Stimulated activated naive CD4-positive, alpha-beta T cell (primary cell): ENCODE measurements around the gene NCR3LG1.

Experiments
- DNase-seq, 6 experiments: peaks; one replicate each; lab custom pipeline; 2025; lab: John Stamatoyannopoulos, UW

The NCR3LG1 gene

DNA sequence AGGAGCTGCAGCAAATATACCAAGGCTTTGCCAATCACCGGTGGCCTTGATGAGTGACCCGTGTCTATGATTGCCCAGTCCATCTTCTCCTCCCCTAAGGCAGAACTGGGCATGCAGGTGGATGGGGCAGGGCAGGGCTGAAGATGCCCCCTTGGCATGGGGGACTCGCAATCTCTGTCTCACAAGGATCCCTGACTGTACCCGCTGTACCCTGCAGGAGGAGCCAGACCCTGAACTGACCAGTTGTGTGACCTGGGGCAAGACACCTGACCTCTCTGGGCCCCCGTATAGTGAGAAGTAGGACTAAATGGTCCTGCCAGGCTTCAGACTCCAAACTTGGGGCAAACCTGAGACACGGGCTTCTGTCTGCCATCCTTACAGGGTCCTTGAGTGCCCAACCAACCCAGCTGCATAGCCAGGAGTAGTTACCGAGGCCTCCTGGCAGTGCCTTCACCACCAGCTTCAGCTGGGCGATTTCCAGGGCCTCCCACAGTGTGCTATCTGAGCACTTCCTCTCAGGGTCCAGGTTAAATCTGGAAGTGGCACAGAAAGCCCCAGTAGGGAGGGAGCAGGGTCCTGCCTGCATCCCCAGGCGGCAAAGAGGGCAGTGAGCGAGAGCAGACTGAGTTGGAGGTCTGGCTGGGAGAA is 43.3 kb downstream of the NCR3LG1 start:
- DNase-seq = no peak

GRCh38 chr11:17395554-17395961 is 44.0 kb downstream of the NCR3LG1 start:
- DNase-seq = no peak

DNA sequence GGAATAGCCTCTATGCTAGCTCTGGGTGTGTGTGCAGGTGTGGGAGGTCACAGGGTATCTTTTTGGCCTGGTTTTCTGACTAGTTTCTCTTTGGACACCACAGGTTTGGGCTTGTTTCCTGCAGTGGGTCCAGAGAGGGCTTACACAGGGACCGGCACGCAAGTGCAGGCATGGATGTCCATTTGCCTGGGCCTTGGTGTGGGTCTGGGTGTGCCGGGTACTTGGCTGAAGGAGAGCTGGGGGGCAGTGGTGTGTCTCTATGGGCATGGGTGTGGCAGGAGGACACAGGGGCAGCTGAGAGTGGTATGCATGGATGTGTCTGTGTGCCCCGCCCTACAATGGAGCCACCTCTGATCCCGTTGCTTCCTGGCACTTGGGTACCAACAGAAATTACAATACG is 44.4 kb downstream of the NCR3LG1 start:
- no peak for DNase-seq

DNA sequence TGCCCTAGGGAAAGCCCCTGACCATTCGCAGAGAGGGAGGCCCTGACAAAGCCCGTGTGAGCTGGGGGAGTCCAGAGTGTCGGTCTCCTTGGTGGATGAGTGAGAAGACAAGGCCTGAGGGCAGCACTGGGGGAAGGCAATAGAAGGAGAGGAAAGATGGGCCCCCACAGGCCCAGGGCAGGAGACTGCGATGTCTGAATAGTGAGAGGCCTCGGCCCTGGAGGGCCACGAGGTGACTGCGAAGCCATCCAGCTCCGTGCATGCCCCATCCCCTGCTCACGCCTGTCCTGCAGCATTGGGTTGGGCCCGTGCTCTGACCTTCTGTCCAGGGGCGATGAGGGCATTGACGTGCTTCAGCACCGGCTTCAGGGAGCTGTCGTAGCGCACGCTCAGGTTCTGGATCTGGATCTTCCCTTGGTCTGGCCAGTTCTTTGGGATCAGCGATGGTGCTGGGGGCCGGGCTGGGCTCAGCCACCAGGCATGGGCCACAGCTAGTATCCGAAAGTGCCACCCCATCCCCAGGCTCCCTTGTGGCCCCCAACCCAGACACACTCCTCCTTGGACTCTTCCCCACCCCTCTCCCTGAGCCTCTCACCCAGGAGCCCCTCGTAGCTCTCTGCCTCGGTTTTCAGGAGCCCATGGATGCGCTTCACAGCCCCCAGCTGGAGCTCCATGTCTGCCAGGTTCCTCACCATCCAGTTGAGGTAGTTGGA is 45.2 kb downstream of the NCR3LG1 start:
- no peak for DNase-seq

GRCh38 chr11:17397311-17398002 is 45.9 kb downstream of the NCR3LG1 start:
- no peak for DNase-seq

DNA sequence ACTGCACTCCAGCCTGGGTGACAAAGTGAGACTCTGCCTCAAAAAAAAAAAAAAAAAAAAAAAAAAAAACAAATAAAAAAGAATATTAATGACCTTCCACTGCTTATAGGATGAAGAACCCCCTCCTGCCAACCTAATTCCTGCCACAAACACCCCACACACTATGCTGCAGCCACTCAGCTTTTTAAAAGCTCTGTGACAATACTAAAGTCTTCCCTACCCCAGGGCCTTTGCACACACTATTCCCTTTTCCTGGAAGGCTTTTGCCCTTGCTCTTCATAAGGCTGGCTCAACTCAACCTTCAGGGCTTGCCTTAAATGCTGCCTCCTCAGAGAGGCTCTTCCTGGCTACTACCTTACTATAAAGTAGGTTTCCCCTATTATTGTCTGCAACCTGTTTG is 47.6 kb downstream of the NCR3LG1 start:
- DNase-seq = no peak

DNA sequence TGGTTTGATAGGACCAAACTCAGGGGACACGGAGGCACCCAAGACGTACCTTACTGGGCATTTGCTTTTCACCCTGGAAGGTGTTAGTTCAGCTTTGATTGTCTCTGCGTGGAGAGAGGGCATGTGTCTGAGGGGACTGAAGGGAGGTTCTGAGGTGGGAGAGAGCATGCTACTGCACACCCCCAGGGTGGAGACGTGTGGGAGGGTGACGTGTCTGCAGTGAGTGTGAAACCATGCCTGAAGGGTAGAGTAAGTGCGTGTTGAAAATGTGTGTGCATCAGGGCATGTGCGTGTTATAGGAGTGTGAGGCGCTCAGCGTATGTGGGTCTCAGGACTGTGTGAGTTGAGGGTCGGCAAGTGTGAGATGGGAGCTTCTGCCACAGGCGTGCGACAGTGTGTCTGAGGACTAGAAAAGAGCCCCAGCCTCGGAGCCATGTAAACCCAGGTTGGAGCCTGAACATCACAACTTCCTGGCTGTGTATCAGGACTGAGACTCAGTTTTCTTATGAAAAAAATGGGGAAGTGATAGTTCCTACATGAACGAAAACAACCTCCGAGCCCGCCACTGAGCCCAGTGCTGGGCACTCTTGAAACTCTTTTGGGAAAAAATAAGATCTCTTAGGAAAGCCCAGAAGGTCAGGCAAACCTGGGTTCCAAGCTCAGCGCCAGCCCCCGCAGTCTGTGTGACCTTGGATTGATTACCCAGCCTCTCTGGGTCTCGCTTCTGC is 48.6 kb downstream of the NCR3LG1 start:
- DNase-seq = no peak

GRCh38 chr11:17401316-17401715 is 49.7 kb downstream of the NCR3LG1 start:
- no peak for DNase-seq

- DNase-seq = no peak
Measured at GRCh38 chr11:17401841-17402240, 50.2 kb downstream of the NCR3LG1 start.

DNA sequence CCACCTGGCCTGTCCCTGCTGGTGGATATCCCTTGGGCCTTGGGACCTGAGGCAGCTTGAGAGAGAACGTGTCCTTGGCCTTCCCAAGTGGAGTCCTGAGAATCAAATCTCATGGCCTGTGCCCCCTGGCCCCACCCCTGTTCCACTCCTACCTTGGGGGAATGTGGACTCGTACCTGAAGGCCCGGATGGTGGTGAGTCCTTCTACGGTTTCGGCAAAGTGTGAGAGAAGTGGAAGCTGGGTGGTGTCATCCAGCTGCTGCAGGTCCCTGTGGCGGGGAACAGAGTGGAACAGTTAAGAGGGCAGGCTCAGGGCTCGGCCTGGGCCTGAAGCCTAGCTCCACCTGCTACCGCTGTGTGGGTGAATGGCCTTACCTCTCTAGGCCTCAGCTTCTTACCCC is 50.9 kb downstream of the NCR3LG1 start:
- no peak for DNase-seq

- DNase-seq = no peak
Measured at GRCh38 chr11:17403980-17404759, 52.6 kb downstream of the NCR3LG1 start.

- DNase-seq = no peak
Measured at GRCh38 chr11:17405232-17406005, 53.8 kb downstream of the NCR3LG1 start.

GRCh38 chr11:17406082-17406817 is 54.6 kb downstream of the NCR3LG1 start:
- DNase-seq = no peak

DNA sequence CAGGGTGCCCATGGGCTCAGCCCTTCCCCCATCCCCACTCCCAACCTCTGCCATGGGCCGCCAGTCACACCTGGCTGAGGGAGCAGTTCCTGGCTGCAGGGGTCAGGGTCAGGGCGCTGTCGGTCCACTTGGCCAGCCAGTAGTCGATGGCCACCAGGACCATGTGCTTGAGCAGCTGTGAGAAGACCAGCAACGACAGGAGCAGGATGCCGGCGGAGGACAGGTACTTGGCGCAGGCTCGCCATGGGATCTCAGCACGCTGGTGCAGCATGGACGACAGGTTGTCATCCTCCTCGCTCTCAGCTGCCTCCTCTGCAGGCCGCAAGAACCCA is 55.2 kb downstream of the NCR3LG1 start:
- no peak for DNase-seq

DNA sequence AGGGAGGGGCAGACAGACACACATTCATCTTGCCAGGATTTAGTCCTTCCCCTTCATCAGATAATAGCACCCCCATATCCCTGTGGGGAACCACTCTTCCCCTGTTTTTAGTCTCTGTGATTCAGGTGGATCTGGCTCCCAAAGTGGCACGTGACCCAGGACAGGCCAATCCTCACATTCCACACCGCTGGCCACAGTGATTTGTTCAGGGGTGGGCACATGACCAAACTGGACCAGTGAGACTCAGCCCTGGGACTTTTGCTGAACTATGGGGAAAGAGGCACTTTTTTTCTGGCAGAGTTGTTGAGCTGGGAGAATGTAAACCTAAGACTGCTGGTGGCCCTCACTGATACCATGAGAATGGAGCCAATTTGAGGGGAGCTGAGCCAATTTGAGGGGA is 56.0 kb downstream of the NCR3LG1 start:
- DNase-seq = no peak

- DNase-seq = no peak
Measured at GRCh38 chr11:17408026-17408425, 56.4 kb downstream of the NCR3LG1 start.

- DNase-seq = no peak
Measured at GRCh38 chr11:17408641-17409040, 57.0 kb downstream of the NCR3LG1 start.

DNA sequence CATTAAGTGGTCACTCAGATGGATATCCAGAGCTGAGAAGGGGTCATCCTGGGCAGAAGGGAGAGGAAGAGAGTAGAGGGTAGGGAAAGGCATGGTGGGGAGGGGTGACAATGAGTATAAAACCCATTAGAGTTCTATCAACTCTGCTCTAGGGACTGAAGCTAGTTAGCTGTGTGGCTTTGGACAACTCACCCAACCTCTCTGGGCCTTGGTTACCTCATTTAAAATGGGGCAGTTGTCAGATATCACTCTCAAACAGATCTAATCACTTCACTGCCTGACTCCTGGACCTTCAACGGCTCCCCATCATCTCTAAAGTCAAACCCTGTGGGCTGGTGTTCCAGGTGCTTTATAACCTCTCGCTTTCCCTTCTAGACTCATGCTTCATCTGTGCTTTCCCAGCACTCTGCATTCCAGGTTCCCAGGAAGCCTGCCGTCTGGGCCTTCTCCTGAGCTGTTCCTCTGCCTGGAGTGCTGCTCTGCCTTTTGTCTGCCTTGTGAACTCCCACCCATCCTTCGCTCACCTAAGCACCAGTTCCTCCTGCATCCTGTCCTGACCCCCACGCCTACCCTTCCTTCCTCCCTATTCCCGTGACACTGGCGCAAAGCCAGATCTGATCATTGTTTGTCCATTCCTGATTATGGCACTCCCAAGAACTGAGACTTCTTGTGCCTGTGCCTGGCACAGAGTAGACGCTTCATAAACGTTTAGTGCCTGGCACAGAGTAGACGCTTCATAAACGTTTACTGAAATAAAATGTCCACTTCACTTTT is 59.2 kb downstream of the NCR3LG1 start:
- no peak for DNase-seq

DNA sequence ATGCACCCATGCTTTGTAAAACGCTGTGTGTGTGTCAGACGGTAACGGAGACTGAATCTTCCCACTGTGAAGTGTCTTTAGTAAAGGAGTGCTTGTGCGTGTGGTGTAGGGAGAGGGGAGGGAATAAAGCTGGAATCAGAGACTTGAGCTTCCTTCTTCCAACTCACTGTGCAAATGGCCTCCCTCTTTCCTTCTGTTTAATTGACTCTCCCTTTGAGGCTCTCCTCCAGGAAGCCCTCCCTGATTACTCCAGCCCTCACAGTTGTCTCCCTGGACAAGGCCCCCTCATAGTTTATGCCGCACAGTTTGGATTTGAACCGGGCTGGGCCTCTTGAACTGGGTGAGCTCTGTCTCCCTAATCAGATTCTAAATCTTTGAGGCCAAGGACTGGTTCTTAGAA is 59.8 kb downstream of the NCR3LG1 start:
- DNase-seq = no peak
